Gastroesophageal sphincter (tissue), 3 donors: ENCODE data around the gene MACROH2A1.

Experiments used
- EP300 ChIP-seq: sonication (generic); formaldehyde crosslinking; IDR thresholded peaks from one replicate; pipeline ENCODE4 v1.6.1; 2017; ENCODE audit warnings: antibody characterized with exemption, mild to moderate bottlenecking
- POLR2A ChIP-seq, 2 donors: fragments of 450-650 bp; IDR thresholded peaks; one replicate each; pipeline ENCODE4 v1.6.1; 2017; ENCODE audit warnings: antibody characterized with exemption in 2 of 2, mild to moderate bottlenecking in 2 of 2, moderate library complexity in 1 of 2
- POLR2AphosphoS5 ChIP-seq: sonication (generic); formaldehyde crosslinking; IDR thresholded peaks from one replicate; pipeline ENCODE4 v1.6.1; 2017; ENCODE audit warnings: antibody characterized with exemption
- TF ChIP-seq, protein P1 (sequence below), 4 experiments: fragments of 200-600 bp in 2 of 4; fragments of 450-650 bp in 2 of 4; sonication (generic) in 1 of 4; IDR thresholded peaks; one replicate each; pipeline ENCODE4 v1.5.1; 2017 to 2019; ENCODE audit warnings: antibody characterized with exemption in 4 of 4, mild to moderate bottlenecking in 2 of 4, moderate library complexity in 2 of 4

DNA sequence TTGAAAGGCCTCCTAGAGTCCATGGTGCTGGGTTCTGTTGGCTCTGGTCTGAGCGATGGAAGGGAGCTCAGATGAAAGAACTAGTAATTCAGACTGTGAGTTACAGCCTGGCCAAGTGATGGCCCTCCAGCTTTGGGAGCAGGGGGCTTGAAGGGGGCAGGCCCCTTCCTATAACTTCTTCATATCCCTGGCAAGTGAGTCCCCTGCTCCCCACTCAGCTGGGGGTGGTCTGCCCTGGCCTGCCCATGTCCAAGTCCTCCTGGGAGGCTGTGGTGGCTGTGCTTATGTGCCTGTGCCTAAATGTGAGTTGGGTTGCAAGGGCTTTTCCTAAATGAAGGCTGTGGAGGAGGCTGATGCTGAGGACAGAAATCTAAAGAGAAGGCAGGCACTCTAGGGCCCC, 80.1 kb downstream of the MACROH2A1 start:
- TF ChIP-seq, protein P1, sequence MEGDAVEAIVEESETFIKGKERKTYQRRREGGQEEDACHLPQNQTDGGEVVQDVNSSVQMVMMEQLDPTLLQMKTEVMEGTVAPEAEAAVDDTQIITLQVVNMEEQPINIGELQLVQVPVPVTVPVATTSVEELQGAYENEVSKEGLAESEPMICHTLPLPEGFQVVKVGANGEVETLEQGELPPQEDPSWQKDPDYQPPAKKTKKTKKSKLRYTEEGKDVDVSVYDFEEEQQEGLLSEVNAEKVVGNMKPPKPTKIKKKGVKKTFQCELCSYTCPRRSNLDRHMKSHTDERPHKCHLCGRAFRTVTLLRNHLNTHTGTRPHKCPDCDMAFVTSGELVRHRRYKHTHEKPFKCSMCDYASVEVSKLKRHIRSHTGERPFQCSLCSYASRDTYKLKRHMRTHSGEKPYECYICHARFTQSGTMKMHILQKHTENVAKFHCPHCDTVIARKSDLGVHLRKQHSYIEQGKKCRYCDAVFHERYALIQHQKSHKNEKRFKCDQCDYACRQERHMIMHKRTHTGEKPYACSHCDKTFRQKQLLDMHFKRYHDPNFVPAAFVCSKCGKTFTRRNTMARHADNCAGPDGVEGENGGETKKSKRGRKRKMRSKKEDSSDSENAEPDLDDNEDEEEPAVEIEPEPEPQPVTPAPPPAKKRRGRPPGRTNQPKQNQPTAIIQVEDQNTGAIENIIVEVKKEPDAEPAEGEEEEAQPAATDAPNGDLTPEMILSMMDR (IDR thresholded peaks at IDR 0.05): no peak
- TF ChIP-seq EP300: no peak
- TF ChIP-seq POLR2AphosphoS5: no peak
- no peak for TF ChIP-seq POLR2A (IDR thresholded peaks at IDR 0.05)
